ENCODE measurements around the gene RBM27. TPM values are rescaled to one million over a fixed set of nuclear protein-coding genes. Genes with fewer than 3 reads are reported as not detected.
"Not testable (repeated sequence)": the region's sequence is repeated elsewhere in the genome, so short reads cannot be mapped to it uniquely, and the experiment has no call there.

The RBM27 gene
- total RNA-seq = 22.7 and 24.7 TPM in 2 replicates

- intact Hi-C loops (cut with micrococcal nuclease) = loop anchor here (1.0 to 5.0 kb wide), 5 partner anchors 21 to 549 kb away; partner anchors contain the start of genes LARS1, SH3RF2 and TCERG1
Measured at GRCh38 chr5:146203011-146203871, at the start of gene RBM27. TSS of gene RBM27 (plus strand) at chr5:146203605. CDS start at chr5:146203766, 161 bp downstream.

DNA sequence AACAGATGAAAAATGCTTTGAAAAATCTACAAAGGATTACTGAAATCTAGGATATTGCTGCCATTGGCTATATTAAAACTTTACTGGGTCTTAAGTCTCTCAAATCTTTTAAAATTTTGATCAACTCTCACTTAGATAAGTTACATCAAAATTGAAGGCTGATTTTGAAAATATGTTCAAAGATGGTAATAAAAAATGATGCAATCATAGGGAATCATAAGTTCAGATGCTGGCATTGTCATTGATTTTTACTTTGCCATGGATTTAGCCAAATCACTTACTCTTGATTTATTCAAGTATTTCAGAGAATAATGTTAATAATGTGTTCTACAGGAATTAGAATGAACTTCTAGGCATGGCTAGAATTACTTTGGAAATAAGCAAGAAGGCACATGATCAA is 45.1 kb upstream of the RBM27 start:
- intact Hi-C loops (cut with micrococcal nuclease) = no loop called here

DNA sequence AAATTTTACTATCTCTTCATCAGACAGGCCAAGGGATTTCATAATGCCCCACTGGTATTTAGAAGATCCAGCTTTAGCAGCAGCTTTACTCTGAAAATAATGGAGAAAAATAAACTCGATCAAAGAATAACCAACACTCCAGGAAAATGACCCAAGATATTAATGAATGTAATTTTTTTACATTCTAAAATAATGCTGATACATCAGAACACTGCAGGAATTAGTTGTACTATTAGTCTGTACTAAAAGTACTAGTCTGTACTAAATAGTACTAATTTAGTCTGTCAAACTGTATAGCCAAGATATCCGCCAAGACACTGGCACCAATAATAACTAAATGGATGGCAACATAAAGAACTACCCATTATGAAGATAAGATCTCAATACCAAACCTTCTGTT is 39.0 kb upstream of the RBM27 start:
- intact Hi-C loops (cut with micrococcal nuclease) = loop anchor here (2.0 kb wide), 1 partner anchor 46 kb away; no protein-coding TSS in a partner anchor

DNA sequence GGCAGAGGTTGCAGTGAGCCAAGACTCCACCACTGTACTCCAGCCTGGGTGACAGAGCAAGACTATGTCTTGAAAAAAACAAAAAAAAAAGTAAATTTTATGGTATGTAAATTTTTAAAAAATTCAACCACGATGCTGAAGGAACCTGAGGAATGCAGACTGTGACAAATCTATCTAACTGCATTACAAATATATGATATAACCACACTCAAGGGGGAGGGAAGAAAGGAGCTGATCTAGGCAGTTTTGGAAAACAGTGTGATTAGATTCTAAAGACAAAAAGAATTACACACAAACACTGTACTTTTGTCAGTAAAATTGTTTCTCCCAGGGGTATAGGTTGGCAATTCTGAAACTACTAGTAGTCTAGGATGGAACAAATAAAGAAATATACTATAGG is 37.9 kb upstream of the RBM27 start:
- intact Hi-C loops (cut with micrococcal nuclease) = loop anchor here (2.0 to 5.0 kb wide), 2 partner anchors 33 to 47 kb away; no protein-coding TSS in a partner anchor

GRCh38 chr5:146165903-146166302 is 37.5 kb upstream of the RBM27 start:
- intact Hi-C loops (cut with micrococcal nuclease) = loop anchor here (2.0 to 5.0 kb wide), 2 partner anchors 34 to 47 kb away; no protein-coding TSS in a partner anchor

- intact Hi-C loops (cut with micrococcal nuclease) = loop anchor here (5.0 kb wide), 1 partner anchor 37 kb away; no protein-coding TSS in a partner anchor
Measured at GRCh38 chr5:146169076-146169475, 34.3 kb upstream of the RBM27 start.

DNA sequence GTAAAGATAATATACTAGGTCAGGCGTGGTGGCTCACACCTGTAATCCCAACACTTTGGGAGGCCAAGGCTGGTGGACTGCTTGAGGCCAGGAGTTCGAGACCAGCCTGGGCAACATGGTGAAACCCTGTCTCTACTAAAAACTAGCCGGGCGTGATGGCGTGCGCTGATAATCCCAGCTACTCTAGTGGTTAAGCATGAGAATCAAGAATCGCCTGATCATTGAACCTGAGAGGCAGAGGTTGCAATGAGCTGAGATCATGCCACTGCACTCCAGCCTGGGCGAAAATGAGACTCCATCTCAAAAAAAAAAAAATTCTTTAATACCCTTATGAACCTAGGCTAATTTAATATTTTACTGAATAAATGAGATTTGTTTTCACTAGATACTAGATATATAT is 30.4 kb upstream of the RBM27 start:
- intact Hi-C loops (cut with micrococcal nuclease) = not testable (repeated sequence)

GRCh38 chr5:146173597-146173996 is 29.8 kb upstream of the RBM27 start:
- intact Hi-C loops (cut with micrococcal nuclease) = no loop called here

DNA sequence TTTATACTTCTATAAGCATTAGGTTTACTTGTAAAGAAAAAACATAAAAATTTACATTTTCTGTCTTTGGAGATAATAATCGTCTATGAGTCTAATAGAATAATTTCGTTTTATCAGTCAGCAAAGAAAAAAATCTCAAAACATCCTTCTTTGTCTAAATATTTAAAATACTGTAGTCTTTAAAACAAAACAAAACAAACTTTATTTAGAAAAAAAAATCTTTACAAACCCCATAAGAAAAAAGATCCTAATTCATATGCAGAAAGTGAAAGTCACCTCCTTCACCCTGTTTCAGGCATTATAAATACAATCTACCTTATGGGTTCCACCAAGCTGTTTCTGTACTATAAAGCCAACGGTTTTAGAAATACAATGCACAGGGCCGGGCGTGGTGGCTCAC is 26.6 kb upstream of the RBM27 start:
- intact Hi-C loops (cut with micrococcal nuclease) = no loop called here

DNA sequence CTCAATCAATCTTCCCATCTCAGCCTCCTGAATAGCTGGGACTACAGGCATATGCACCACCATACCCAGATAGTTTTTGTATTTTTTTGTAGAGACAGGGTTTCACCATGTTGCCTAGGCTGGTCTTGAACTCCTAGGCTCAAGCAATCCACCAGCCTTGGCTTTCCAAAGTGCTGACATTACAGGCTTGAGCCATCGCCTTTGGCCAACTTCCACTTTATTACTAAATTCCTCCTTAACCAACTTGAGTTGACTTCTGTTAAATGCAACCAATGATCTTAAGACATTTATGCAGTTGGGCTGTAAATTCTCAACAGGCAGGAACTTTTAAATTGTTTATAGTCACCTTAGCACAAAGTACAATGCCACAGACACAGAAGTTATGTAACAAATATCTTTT is 23.7 kb upstream of the RBM27 start:
- intact Hi-C loops (cut with micrococcal nuclease) = loop anchor here (5.0 to 10.0 kb wide), 2 partner anchors 345 to 573 kb away; partner anchors contain the start of gene PRELID2

- intact Hi-C loops (cut with micrococcal nuclease) = loop anchor here (2.0 to 10.0 kb wide), 5 partner anchors 237 to 1993 kb away; partner anchors contain the start of gene PRELID2
Measured at GRCh38 chr5:146183403-146183802, 20.0 kb upstream of the RBM27 start.

DNA sequence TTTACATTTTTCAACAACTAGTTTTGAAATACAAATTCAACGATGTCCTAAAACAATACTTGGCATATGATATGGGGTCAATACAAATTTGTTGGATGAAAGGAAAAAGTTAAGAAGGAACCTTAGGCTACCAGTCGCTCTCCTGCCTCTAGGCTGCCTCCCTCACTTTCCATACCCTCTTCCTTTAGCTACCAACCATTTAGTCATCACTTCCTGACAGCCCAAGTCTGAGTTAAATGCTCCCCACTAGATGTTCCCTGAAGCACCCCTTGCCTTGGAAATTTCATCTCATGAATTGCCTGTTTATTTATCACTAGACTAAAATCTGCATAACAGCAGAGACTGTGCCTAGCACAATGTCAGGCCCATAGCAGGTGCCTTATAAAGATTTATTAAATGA is 18.2 kb upstream of the RBM27 start:
- intact Hi-C loops (cut with micrococcal nuclease) = loop anchor here (10.0 kb wide), 1 partner anchor 350 kb away; the partner anchor contains the start of gene PRELID2

- intact Hi-C loops (cut with micrococcal nuclease) = loop anchor here (10.0 kb wide), 1 partner anchor 354 kb away; the partner anchor contains the start of gene PRELID2
Measured at GRCh38 chr5:146188358-146188757, 15.0 kb upstream of the RBM27 start.

- intact Hi-C loops (cut with micrococcal nuclease) = no loop called here
Measured at GRCh38 chr5:146192571-146193043, 10.8 kb upstream of the RBM27 start.

GRCh38 chr5:146193285-146193684 is 10.1 kb upstream of the RBM27 start:
- intact Hi-C loops (cut with micrococcal nuclease) = no loop called here

DNA sequence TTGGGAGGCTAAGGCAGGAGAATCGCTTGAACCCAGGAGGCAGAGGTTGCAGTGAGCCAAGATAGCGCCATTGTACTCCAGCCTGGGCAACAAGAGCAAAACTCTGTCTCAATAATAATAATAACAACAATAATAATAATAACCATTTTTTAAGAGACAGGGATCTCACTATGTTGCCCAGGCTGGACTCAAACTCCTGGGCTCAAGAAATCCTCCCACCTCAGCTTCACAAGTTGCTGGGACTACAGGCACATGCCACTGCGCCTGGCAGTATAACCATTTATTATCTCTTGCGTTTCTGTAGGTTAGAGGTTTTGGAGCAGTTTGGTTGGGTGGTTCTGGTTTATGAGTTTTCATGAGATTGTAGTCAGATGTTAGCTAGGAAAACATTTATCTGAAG is 8.4 kb upstream of the RBM27 start:
- intact Hi-C loops (cut with micrococcal nuclease) = not testable (repeated sequence)

DNA sequence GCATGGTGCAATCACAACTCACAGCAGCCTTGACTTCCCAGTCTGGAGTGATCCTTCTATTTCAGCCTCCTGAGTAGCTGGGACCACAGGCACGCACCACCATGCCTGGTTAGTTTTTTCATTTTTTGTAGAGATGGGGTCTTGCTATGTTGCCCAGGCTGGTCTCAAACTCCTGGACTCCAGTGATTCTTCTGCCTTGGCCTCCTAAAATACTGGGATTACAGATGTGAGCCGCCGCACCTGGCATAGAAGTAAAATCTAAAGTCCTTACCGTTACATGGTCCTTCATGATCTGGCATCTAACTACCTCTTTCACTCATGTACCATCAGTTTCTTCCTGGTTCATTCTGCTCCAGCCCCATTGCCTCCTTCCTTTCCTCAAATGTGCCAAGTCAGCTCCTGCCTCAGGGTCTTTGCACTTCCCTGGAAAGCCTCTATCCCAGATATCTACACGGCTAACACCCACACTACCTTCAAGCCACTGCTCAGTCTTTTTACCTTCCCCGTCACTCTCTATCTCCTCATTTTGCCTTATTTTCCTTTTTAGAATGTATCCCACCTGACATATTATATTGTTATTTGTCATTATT is 6.9 kb upstream of the RBM27 start:
- intact Hi-C loops (cut with micrococcal nuclease) = no loop called here

DNA sequence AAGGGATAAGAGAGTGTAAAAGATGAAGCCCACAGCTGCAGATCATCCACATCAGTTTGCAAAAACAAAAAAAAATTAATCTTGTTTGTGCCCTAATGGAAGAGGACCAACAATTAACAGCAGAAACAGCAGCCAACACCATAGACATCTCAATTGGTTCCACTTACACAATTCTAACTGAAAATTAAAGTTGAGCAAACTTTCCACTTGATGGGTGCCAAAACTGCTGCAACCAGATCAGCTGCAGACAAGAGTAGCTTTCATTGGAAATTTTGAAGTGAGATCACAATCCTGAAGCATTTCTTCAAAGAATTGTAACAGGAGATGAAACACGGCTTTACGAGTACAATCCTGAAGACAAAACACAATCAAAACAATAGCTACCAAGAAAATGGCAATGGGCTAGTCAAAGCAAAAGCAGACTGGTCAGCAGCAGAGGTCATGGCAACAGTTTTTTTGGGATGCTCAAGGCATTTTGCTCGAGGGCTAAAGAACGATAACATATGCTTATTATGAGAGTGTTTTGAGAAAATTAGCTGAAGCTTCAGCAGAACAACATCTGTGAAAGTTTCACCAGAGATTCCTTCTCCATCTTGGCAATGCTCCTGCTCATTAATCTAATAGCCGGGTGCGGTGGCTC is 4.1 kb upstream of the RBM27 start:
- intact Hi-C loops (cut with micrococcal nuclease) = no loop called here

- intact Hi-C loops (cut with micrococcal nuclease) = loop anchor here (2.0 to 5.0 kb wide), 3 partner anchors 265 to 551 kb away; partner anchors contain the start of gene SH3RF2
Measured at GRCh38 chr5:146201795-146202194, 1.6 kb upstream of the RBM27 start.

DNA sequence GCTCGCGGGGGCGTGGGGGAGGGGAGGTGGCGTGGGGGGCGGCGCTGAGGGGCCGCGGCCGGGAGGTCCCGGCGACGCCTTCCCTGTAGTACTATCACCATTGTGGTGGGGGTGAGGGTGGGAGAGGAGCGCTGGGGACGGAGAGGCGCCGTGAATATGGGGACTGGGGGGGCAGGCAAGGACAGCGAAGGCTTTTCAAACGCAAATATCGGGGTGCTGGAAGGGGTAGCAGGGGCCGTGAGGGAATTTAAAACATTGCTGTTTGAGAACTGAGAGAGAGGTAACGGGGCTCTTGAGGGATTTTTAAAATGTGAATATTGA is 427 bp downstream of the RBM27 start:
- intact Hi-C loops (cut with micrococcal nuclease) = loop anchor here (1.0 to 5.0 kb wide), 5 partner anchors 22 to 548 kb away; partner anchors contain the start of genes LARS1, SH3RF2 and TCERG1

DNA sequence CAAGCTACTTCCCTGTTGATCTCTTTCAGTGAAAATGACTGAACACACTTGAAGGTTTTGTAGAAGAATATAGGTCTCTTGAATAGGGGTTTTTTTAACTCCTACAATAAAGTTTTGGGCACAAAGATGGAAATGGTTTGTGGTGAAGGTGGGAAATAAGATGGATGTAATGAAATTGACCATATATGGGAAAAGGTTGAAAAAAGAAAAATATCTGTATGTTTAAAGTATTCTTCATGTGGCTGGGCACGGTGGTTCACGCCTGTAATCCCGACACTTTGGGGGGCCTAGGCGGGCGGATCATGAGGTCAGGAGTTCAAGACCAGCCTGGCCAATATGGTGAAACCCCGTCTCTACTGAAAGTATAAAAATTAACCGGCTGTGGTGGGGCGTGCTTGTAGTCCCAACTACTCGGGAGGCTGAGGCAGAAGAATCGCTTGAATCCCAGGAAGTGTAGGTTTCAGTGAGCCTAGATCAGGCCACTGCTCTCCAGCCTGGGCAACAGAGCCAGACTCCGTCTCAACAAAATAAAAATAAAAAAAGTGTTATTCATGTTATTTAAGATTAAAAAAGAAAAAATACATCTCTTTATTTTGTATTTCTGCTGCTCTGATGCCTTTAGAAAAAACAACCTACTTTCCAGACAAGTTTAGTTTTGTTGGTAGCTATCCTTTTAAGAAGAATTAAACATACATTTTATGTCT is 2.2 kb downstream of the RBM27 start:
- intact Hi-C loops (cut with micrococcal nuclease) = no loop called here

Data from T-helper 1 cell treated with Interleukin-12 subunit alpha and Interleukin-12 subunit beta and Interleukin-4 antibody, amounts not matched to agents 30 ng/mL and 1 ng/mL, for 36 hours (primary cell).